GM18505 (cell line): Measurements from ENCODE around the gene ATG13.

Source experiments
- ATAC-seq: cut with Tn5 transposase; IDR thresholded peaks from one replicate; pipeline ENCODE4 v1.9.1; 2021; ENCODE audit not compliant: unreplicated experiment
- POLR2A ChIP-seq: IDR thresholded peaks from 4 replicates; pipeline ENCODE4 v1.6.1; 2011; ENCODE audit warnings: borderline replicate concordance; ENCODE audit not compliant: insufficient read depth, insufficient read length; ENCODE audit errors: extremely low read depth

The ATG13 gene

DNA sequence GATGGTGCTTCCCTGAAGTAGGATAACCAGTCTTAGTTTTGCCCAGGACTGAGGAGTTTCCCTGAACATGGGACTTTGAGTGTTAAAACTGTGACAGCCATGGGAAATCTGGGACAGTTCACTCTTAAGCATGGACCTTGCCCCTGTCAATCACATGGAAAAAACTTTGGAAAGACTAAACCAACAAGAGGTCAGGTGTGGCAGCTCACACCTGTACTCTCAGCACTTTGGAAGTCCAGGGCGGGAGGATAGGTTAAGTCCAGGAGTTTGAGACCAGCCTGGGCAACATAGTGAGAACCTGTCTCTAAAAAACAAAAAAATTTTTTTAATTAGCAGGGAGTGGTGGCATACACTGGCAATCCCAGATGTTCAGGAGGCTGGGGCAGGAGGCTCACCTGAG lies 20.2 kb upstream of the ATG13 start:
- no peak for TF ChIP-seq POLR2A
- ATAC-seq = no peak

GRCh38 chr11:46597609-46598219 lies 19.6 kb upstream of the ATG13 start:
- no peak for ATAC-seq
- no peak for TF ChIP-seq POLR2A

DNA sequence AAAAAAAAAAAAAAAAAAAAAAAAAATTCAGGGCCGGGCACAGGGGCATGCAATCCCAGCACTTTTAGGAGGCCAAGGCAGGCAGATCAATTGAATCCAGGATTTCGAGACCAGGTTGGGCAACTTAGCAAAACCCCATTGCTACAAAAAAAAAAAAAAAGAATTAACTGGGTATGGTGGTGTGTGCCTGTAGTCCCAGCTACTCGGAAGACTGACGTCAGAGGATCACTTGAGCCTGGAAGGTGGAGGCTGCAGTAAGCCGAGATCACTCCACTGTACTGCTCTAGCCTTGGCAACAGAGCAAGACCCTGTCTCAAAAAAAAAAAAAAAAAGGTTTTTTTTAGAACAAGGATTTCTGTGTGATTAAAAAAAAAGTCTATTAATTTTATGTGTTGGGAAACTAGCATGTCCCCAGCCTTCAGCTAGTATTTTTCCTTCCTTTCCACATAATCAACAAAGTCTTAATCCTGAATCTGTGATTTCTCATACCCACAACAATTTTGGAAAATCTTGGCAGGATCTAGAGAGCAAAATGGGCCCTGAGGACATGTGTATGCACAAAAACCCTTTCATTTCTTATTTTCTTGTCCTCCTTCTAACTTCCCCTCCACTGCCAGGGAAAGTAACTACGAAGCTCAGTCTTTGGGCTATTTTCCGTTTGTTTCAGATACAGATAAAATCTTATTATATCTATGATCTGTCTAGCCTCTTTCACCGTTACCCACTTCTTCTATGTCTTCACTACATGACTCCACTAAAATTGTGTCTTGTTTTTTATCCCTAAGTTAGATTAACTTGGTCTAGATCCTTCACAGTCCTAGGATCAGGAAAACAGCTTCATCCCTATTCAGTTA lies 17.8 kb upstream of the ATG13 start:
- no peak for TF ChIP-seq POLR2A
- ATAC-seq = no peak

DNA sequence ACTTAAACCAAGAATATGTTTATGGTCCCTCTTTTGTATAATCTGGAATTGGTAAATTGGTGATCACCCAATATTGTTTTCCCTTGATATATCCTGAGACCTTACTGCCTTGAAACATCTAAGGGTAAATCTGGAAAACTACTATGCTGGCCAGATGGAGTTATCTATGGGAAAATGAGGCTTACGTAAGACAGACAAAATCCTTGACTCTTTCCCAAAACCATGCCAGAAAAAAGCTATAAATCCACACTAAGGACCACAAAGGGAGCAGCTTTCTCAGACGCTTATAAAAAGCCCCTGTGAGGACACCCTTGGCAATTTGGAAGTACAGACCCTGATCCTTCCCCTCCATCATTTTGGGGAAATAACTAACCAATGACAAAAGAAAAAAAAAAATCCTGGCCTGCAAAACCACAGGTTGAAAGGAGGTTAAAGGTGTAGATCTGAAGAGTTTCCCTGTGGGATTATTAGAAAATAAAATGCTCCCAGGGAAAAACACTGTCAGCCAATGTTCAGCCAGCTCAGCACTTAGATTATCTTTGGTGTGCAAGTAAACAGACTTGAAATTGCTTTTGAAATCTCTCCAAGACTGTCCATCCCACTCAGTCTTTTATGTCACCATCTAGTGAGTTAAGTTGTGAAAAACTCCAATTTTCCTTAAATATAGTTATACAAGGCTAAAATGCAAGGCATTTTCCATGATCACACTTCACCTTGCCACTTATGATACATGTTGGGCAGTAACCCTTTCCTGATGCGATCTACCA lies 17.0 kb upstream of the ATG13 start:
- ATAC-seq = no peak
- TF ChIP-seq POLR2A = no peak

- no peak for TF ChIP-seq POLR2A
- no peak for ATAC-seq
Observed at GRCh38 chr11:46601129-46601528, 16.2 kb upstream of the ATG13 start.

- no peak for ATAC-seq
- no peak for TF ChIP-seq POLR2A
Observed at GRCh38 chr11:46603704-46604308, 13.5 kb upstream of the ATG13 start.

DNA sequence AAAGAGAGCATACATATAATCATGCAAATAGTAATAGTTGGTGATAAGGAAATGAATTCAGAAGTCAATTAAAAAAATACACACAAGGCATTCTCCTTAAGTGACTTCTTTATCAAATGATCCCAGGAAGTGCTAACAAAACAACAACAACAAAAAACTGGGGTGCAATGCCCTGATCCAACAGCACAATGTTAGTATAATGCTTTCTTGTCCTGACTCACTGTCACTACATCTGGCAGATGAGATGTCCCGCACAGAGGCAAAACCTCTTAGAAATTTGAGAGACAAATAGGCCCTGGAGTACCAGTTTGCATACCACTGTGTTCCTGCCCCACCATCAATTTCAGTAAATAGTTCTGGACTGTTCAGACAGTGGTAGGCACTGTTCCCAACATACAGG lies 12.6 kb upstream of the ATG13 start:
- ATAC-seq = no peak

DNA sequence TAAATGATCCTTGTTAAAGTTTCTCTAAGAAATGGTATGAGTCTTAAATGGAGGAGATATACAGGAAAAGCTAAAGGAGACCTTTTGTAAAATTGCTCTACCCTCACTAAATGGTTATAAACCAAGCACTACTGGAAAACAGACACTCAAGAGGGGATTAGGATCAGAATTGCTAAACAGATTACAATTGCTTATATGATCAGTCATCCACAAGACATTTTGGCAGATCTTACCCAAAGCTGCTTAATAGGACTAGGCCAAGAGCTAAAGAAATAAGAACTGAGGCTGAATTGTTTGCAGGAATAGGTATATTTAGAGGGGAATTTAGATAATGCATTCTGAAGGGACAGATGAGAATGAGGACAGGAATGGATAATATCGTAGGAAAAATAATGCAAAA lies 9.8 kb upstream of the ATG13 start:
- TF ChIP-seq POLR2A = no peak
- no peak for ATAC-seq

More for the DNA sequence above, 12.6 kb upstream of the ATG13 start:
- no peak for TF ChIP-seq POLR2A

- no peak for ATAC-seq
Observed at GRCh38 chr11:46609386-46609785, 8.0 kb upstream of the ATG13 start.

DNA sequence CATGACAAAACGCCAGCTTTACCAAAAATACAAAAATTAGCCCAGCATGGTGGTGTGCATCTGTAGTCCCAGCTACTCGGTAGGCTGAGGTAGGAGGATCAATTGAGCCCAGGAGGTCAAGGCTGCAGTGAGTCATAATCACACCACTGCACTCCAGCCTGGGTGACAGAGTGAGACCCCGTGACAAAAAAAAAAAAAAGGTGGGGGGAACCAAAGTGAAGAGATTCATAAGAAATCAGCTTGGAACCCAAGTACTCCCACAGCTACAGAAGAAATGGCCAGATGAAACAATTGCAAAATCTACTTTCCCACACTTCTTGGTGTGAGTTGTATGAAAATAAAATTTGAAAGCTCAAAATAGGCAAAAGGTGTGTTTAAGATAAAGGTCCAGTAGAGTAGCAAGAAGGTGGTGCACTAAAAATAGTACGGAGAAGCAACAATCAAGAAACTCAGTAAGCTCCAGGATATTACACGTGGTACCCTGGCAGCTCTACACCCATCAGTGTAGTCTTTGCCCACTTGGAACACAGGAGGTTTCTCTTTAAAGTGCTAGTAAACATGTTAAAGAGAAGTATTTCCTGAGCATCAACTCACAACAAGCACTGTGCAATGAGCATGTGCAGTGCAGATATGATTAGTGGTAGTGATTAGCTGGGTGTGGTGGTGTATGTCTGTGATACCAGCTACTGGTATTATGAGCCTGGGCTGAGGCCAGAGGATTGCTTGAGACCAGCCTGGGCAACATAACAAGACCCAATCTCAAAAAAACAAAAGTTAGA lies 5.6 kb upstream of the ATG13 start:
- no peak for TF ChIP-seq POLR2A
- no peak for ATAC-seq

More at GRCh38 chr11:46609386-46609785, 8.0 kb upstream of the ATG13 start:
- no peak for TF ChIP-seq POLR2A

GRCh38 chr11:46612326-46612725 lies 5.0 kb upstream of the ATG13 start:
- no peak for ATAC-seq
- TF ChIP-seq POLR2A = no peak

DNA sequence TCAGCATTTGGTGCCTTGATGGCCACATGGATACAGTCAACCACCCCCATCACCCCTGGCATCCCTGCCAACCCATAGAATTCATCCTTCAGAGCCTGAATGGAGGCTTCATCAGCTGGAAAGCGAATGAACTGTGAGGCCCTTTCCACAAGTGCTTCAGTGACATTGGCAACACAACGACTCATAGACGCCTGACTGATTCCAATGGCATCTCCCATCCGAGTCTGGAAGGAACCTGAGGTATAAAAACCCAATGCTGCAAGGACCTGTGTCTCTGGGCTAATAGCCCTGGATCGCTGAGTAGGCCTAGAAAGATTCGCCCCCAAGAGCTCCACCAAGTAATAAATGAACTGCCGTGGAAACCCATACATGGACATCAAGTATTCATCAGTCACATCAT lies 1.6 kb upstream of the ATG13 start:
- TF ChIP-seq POLR2A = no peak
- ATAC-seq = no peak
